Nephron progenitor cell (in vitro differentiated cells): ENCODE results near the gene RANBP10.

ENCODE experiments used
- DNase-seq: peaks from one replicate; pipeline ENCODE4 v3.0.0; 2021
- H3K27ac Mint-ChIP-seq: 2 replicates; pipeline ENCODE4 v1.8.0; 2021; ENCODE audit warnings: mild to moderate bottlenecking, moderate library complexity, mixed read lengths
- H3K27me3 Mint-ChIP-seq: 2 replicates; pipeline ENCODE4 v1.8.0; 2021; ENCODE audit warnings: mild to moderate bottlenecking, low read depth, mixed read lengths; ENCODE audit not compliant: poor library complexity
- H3K36me3 Mint-ChIP-seq: 2 replicates; pipeline ENCODE4 v1.8.0; 2021; ENCODE audit warnings: low read depth, mixed read lengths
- H3K4me1 Mint-ChIP-seq: 2 replicates; pipeline ENCODE4 v1.8.0; 2021; ENCODE audit warnings: mixed read lengths
- H3K4me3 Mint-ChIP-seq: 2 replicates; pipeline ENCODE4 v1.8.0; 2021; ENCODE audit warnings: mild to moderate bottlenecking, moderate library complexity, mixed read lengths
- H3K9me3 Mint-ChIP-seq: 2 replicates; pipeline ENCODE4 v1.8.0; 2021; ENCODE audit warnings: mild to moderate bottlenecking, moderate library complexity, mixed read lengths
- CTCF ChIP-seq: fragments of 200-600 bp; sonication (generic); IDR thresholded peaks from 2 replicates; pipeline ENCODE4 v1.5.0; 2021; ENCODE audit warnings: antibody characterized with exemption

Gene RANBP10

DNA sequence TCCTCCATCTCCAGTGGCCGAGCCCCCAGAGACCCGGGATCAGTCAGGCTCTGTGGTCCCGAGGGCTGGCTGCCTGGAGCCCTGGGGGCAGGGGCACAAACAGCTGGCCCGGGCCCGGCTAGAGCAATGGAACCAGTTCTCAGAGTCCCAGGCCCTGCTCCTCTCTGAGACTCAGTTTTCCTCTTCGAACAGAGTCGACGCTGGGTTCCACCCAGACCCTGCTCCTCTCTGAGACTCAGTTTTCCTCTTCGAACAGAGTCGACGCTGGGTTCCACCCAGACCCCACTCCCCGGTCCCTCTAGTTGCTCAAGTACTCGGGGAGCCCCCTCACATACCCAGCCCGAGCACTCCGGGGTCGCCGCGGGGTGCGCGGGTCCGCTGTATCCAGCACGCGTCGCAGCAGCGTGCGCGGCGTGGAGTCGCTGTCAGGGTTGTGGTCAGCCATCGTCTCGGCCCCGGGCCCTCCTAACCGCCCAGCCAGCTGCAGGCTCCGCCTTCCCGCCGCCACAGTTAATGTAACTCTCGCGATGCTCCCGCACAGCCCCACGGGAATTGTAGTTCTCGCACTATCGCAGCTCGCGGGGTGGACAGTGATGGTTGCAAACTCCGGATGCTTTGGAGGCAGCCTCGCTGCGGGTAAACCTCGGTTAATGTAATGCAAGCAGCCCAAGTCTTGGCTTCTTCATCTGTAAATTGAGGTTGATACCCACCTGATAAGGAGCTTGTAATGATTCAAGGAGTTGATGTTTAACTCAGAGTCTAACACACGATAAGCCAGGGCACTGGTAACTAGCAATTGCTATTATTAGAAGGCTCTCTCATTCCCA lies 27.3 kb upstream of the RANBP10 start:
- TF ChIP-seq CTCF: no peak
- peak; percentile 98 for DNase-seq
- Mint-ChIP-seq H3K4me3 (peak overlapping the region; percentile 90), H3K9me3 (no peaks in the 10 kb centered on the region), H3K4me1 (peaks cover 17% of the 10 kb centered on the region), H3K27me3 (peaks cover 9% of the 10 kb centered on the region), H3K36me3 (peaks cover 17% of the 10 kb centered on the region), H3K27ac (no peak overlapping the region)

- H3K4me1 Mint-ChIP-seq: peaks cover 17% of the 10 kb centered on the region
- H3K36me3 Mint-ChIP-seq: peaks cover 17% of the 10 kb centered on the region
- no peaks in the 10 kb centered on the region for H3K9me3 Mint-ChIP-seq
- H3K27me3 Mint-ChIP-seq: peaks cover 6% of the 10 kb centered on the region
- peak overlapping the region; percentile 90 for H3K4me3 Mint-ChIP-seq
- TF ChIP-seq CTCF: no peak
- DNase-seq: no peak
- no peak overlapping the region for H3K27ac Mint-ChIP-seq
These were observed 26.7 kb upstream of the RANBP10 start for GRCh38 chr16:67833030-67833414.

DNA sequence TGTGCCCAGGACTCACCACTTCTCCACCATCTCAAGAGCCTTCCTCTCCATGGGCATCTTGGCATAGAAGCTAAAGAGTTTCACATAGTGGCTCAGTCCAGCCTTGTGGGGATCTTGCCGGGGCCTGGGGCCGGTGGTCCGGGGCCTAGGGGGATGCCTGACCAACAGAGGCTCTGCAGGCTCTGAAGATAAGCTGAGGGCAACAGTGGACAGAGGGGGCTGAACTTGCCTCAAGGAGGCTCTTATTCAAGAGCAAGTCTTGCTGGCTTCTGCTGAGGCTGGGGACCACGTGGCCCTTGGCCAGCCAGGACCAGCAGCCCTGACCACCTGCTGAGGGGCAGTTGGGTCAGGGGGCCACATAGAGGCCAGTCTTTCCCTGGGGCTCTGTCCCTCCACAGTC lies 22.3 kb upstream of the RANBP10 start:
- Mint-ChIP-seq H3K36me3 (peaks cover 28% of the 10 kb centered on the region), H3K27me3 (peaks cover 3% of the 10 kb centered on the region), H3K4me1 (peaks cover 12% of the 10 kb centered on the region), H3K27ac (no peak overlapping the region), H3K9me3 (no peaks in the 10 kb centered on the region), H3K4me3 (no peak overlapping the region)
- no peak for TF ChIP-seq CTCF
- no peak for DNase-seq

DNA sequence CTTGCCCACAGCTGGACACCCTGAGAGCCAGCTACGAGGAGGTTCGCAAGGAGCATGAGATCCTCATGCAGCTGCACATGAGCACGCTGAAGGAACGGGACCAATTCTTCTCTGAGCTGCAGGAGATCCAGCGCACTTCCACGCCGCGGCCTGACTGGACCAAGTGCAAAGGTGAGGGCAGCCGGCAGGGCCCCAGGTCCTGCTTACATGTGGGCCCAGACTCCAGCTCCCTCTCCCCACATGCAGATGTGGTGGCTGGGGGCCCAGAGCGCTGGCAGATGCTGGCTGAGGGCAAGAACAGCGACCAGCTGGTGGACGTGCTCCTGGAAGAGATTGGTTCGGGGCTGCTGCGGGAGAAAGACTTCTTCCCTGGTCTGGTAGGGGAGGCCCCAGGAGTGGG lies 19.5 kb upstream of the RANBP10 start:
- Mint-ChIP-seq H3K4me3 (no peak overlapping the region), H3K27ac (no peak overlapping the region), H3K9me3 (no peaks in the 10 kb centered on the region), H3K27me3 (peaks cover 3% of the 10 kb centered on the region), H3K4me1 (no peaks in the 10 kb centered on the region), H3K36me3 (peaks cover 23% of the 10 kb centered on the region)
- DNase-seq: no peak
- no peak for TF ChIP-seq CTCF

- peak overlapping the region; percentile 77 for H3K27ac Mint-ChIP-seq
These were observed 18.8 kb upstream of the RANBP10 start for GRCh38 chr16:67825119-67825518.

More at GRCh38 chr16:67825119-67825518, 18.8 kb upstream of the RANBP10 start:
- peaks cover 17% of the 10 kb centered on the region for H3K36me3 Mint-ChIP-seq
- no peaks in the 10 kb centered on the region for H3K9me3 Mint-ChIP-seq
- peaks cover 3% of the 10 kb centered on the region for H3K27me3 Mint-ChIP-seq
- TF ChIP-seq CTCF: no peak
- H3K4me3 Mint-ChIP-seq: no peak overlapping the region
- no peak for DNase-seq
- H3K4me1 Mint-ChIP-seq: no peaks in the 10 kb centered on the region
